H1 (cell line): ENCODE measurements around the gene OLFML2A. TPM values are rescaled to one million over a fixed set of nuclear protein-coding genes. Genes with fewer than 3 reads are reported as not detected.

Source experiments
- SP1 ChIP-seq: IDR thresholded peaks from 2 replicates; pipeline ENCODE4 v1.6.1; 2011; ENCODE audit warnings: low read depth, low read length
- SP2 ChIP-seq: IDR thresholded peaks from 2 replicates; pipeline ENCODE4 v1.6.1; 2012; ENCODE audit warnings: mild to moderate bottlenecking, low read length, inconsistent platforms
- SRF ChIP-seq: IDR thresholded peaks from 2 replicates; pipeline ENCODE4 v1.6.1; 2011; ENCODE audit warnings: mild to moderate bottlenecking, low read depth, low read length, moderate library complexity
- TBP ChIP-seq: IDR thresholded peaks from 2 replicates; pipeline ENCODE4 v1.6.1; 2011; ENCODE audit warnings: low read depth, low read length, improper control_type of control experiment
- TCF12 ChIP-seq: IDR thresholded peaks from 2 replicates; pipeline ENCODE4 v1.6.1; 2011; ENCODE audit warnings: low read depth, mild to moderate bottlenecking, low read length
- ZNF274 ChIP-seq: IDR thresholded peaks from 2 replicates; pipeline ENCODE4 v1.7.0; 2012; ENCODE audit warnings: low read length, borderline replicate concordance; ENCODE audit errors: extremely low read depth
- polyA plus RNA-seq, 7 experiments: library from polyadenylated mRNA; depleted of rRNA in 3 of 7; stranded (reverse) in 5 of 7; unstranded in 2 of 7; fragments of >200 nt in 5 of 7; fragments of 200-250 nt in 2 of 7; gene quantifications; 1 replicate in 5 of 7; 2 replicates in 1 of 7; 4 replicates in 1 of 7; pipeline versions ENCODE4 v1.2.1 to v1.2.3, GENCODE V29; 2011 to 2013; ENCODE audit warnings: missing spikeins in 2 of 7, mixed read lengths in 2 of 7
- total RNA-seq: library from RNA; stranded (reverse); fragmentation: NEBNext Ultra II Directional; extraction: Animal tissue kit (Norgen Biotek cat#: 25700); gene quantifications from 2 replicates; pipeline ENCODE4 v1.2.1, GENCODE V29; 2021

Gene OLFML2A
- total and polyA plus RNA-seq, 2 of the 8 experiments (the other 6 are each of a cell fraction or from before 2014, with no cell fraction given) = 7.8 to 11.5 TPM

- no peak for TF ChIP-seq SP1
- no peak for TF ChIP-seq SP2
- TF ChIP-seq ZNF274 = no peak
- TF ChIP-seq TBP = no peak
- TF ChIP-seq SRF = no peak
- no peak for TF ChIP-seq TCF12
Observed at GRCh38 chr9:124756011-124756410, 20.9 kb upstream of the OLFML2A start (continued).
